Mesenchymal stem cell (in vitro differentiated cells and primary cell): ENCODE data around the gene GSTM3.
"Not testable (repeated sequence)": the region's sequence is repeated elsewhere in the genome, so short reads cannot be mapped to it uniquely, and the experiment has no call there.

Source experiments
- DNase-seq: peaks from one replicate; pipeline ENCODE4 v3.0.0-alpha.2; 2013
- H2AFZ ChIP-seq: one replicate; pipeline ENCODE4 v1.6.1; 2013; ENCODE audit warnings: low read depth, mild to moderate bottlenecking, control low read depth, inconsistent platforms, low read length, moderate library complexity
- H2AK5ac ChIP-seq: 2 replicates; pipeline ENCODE4 v1.6.1; 2013; ENCODE audit warnings: low read length, moderate library complexity, mild to moderate bottlenecking, inconsistent platforms; ENCODE audit not compliant: severe bottlenecking
- H2BK120ac ChIP-seq: one replicate; pipeline ENCODE4 v1.6.1; 2013; ENCODE audit warnings: low read depth, mild to moderate bottlenecking, inconsistent platforms, low read length, moderate library complexity
- H2BK12ac ChIP-seq, 2 experiments: one replicate each; pipeline ENCODE4 v1.6.1; 2013; ENCODE audit warnings: inconsistent platforms in 2 of 2, low read length in 2 of 2, mild to moderate bottlenecking in 2 of 2, moderate library complexity in 2 of 2, control low read depth in 1 of 2
- H2BK15ac ChIP-seq: one replicate; pipeline ENCODE4 v1.6.1; 2013; ENCODE audit warnings: mild to moderate bottlenecking, low read depth, inconsistent platforms; ENCODE audit not compliant: poor library complexity, severe bottlenecking
- H2BK5ac ChIP-seq: 2 replicates; pipeline ENCODE4 v1.6.1; 2013; ENCODE audit warnings: low read depth, mild to moderate bottlenecking, low read length, control low read depth, inconsistent platforms; ENCODE audit not compliant: poor library complexity, severe bottlenecking
- H3K14ac ChIP-seq, 2 experiments: one replicate each; pipeline ENCODE4 v1.6.1; 2013; ENCODE audit warnings: inconsistent platforms in 2 of 2, low read length in 2 of 2, control low read depth in 1 of 2, mild to moderate bottlenecking in 1 of 2, moderate library complexity in 1 of 2
- H3K18ac ChIP-seq, 2 experiments: one replicate each; pipeline ENCODE4 v1.6.1; 2013; ENCODE audit warnings: inconsistent platforms in 2 of 2, low read length in 2 of 2, control low read depth in 1 of 2, low read depth in 1 of 2, mild to moderate bottlenecking in 1 of 2
- H3K23ac ChIP-seq, 2 experiments: one replicate each; pipeline ENCODE4 v1.6.1; 2013; ENCODE audit warnings: inconsistent platforms in 2 of 2, low read length in 2 of 2, mild to moderate bottlenecking in 2 of 2, moderate library complexity in 2 of 2, control low read depth in 1 of 2
- H3K27ac ChIP-seq: 2 replicates; pipeline ENCODE4 v1.5.1; 2013; ENCODE audit warnings: mild to moderate bottlenecking, moderate library complexity, low read length, control low read depth, inconsistent platforms; ENCODE audit not compliant: poor library complexity, severe bottlenecking
- H3K27me3 ChIP-seq, 2 experiments: 2 replicates each; pipeline versions ENCODE4 v1.6.1 to v1.7.0; 2013; ENCODE audit warnings: low read length in 2 of 2, mild to moderate bottlenecking in 2 of 2, moderate library complexity in 2 of 2, control low read depth in 1 of 2, inconsistent platforms in 1 of 2; ENCODE audit not compliant: control insufficient read depth in 1 of 2, insufficient read depth in 1 of 2
- H3K36me3 ChIP-seq, 2 experiments: 2 replicates each; pipeline versions ENCODE4 v1.6.1 to v1.7.0; 2013; ENCODE audit warnings: low read length in 2 of 2, control low read depth in 1 of 2, inconsistent platforms in 1 of 2, low read depth in 1 of 2, mild to moderate bottlenecking in 1 of 2; ENCODE audit not compliant: insufficient read depth in 2 of 2, control insufficient read depth in 1 of 2
- H3K4ac ChIP-seq, 2 experiments: one replicate each; pipeline ENCODE4 v1.6.1; 2013; ENCODE audit warnings: inconsistent platforms in 2 of 2, low read length in 2 of 2, mild to moderate bottlenecking in 2 of 2, moderate library complexity in 2 of 2, control low read depth in 1 of 2, low read depth in 1 of 2
- H3K4me1 ChIP-seq: 2 replicates; pipeline ENCODE4 v1.6.1; 2013; ENCODE audit warnings: low read depth, low read length, control low read depth; ENCODE audit not compliant: control insufficient read depth, insufficient read depth
- H3K4me2 ChIP-seq: 2 replicates; pipeline ENCODE4 v1.6.1; 2013; ENCODE audit warnings: low read length, mild to moderate bottlenecking, inconsistent platforms; ENCODE audit not compliant: poor library complexity, severe bottlenecking
- H3K4me3 ChIP-seq, 2 experiments: 2 replicates each; pipeline versions ENCODE4 v1.5.1 to v1.7.0; 2013; ENCODE audit warnings: low read length in 2 of 2, mild to moderate bottlenecking in 2 of 2, control low read depth in 1 of 2, low read depth in 1 of 2; ENCODE audit not compliant: insufficient read depth in 1 of 2
- H3K79me1 ChIP-seq: replicated peaks from 2 replicates; pipeline ENCODE4 v1.6.1; 2013; ENCODE audit warnings: mild to moderate bottlenecking, control low read depth, low read length, inconsistent platforms; ENCODE audit not compliant: poor library complexity, severe bottlenecking
- H3K9ac ChIP-seq: 2 replicates; pipeline ENCODE4 v1.7.0; 2013; ENCODE audit warnings: mild to moderate bottlenecking, low read length, moderate library complexity
- H3K9me3 ChIP-seq: 2 replicates; pipeline ENCODE4 v1.7.0; 2013; ENCODE audit warnings: mild to moderate bottlenecking, low read length; ENCODE audit not compliant: control insufficient read depth
- H4K8ac ChIP-seq: one replicate; pipeline ENCODE4 v1.6.1; 2013; ENCODE audit warnings: inconsistent platforms, mild to moderate bottlenecking, low read length, moderate library complexity
- H4K91ac ChIP-seq: one replicate; pipeline ENCODE4 v1.6.1; 2013; ENCODE audit warnings: mild to moderate bottlenecking, low read length, inconsistent platforms
- WGBS: methylation state at CpG from one replicate; pipeline ENCODE4 v1.1.7; 2013; ENCODE audit warnings: mixed read lengths; 5-methylcytosine and 5-hydroxymethylcytosine counted together

Gene GSTM3

DNA sequence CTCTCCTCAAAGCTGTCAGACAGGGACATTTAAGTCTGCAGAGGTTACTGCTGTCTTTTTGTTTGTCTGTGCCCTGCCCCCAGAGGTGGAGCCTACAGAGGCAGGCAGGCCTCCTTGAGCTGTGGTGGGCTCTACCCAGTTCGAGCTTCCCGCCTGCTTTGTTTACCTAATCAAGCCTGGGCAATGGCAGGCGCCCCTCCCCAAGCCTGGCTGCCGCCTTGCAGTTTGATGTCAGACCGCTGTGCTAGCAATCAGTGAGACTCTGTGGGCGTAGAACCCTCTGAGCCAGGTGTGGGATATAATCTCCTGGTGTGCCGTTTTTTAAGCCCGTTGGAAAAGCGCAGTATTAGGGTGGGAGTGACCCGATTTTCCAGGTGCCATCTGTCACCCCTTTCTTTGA, 7.5 kb upstream of the GSTM3 start:
- H2BK5ac ChIP-seq, H2BK15ac ChIP-seq, H3K9me3 ChIP-seq, DNase-seq, H3K23ac ChIP-seq, H2AFZ ChIP-seq, H4K91ac ChIP-seq, H3K79me1 ChIP-seq, H3K4me1 ChIP-seq, H4K8ac ChIP-seq, H3K14ac ChIP-seq, H2AK5ac ChIP-seq, H3K36me3 ChIP-seq, H3K9ac ChIP-seq, H3K27ac ChIP-seq, H3K4me2 ChIP-seq, H3K18ac ChIP-seq, H2BK120ac ChIP-seq, H3K4ac ChIP-seq, H2BK12ac ChIP-seq, H3K4me3 ChIP-seq: not testable (repeated sequence)
- 91% methylated on average over 10 of the region's 10 CpGs for WGBS
- H3K27me3 ChIP-seq: peaks cover 26 to 28% of the 10 kb centered on the region in 2 experiments

DNA sequence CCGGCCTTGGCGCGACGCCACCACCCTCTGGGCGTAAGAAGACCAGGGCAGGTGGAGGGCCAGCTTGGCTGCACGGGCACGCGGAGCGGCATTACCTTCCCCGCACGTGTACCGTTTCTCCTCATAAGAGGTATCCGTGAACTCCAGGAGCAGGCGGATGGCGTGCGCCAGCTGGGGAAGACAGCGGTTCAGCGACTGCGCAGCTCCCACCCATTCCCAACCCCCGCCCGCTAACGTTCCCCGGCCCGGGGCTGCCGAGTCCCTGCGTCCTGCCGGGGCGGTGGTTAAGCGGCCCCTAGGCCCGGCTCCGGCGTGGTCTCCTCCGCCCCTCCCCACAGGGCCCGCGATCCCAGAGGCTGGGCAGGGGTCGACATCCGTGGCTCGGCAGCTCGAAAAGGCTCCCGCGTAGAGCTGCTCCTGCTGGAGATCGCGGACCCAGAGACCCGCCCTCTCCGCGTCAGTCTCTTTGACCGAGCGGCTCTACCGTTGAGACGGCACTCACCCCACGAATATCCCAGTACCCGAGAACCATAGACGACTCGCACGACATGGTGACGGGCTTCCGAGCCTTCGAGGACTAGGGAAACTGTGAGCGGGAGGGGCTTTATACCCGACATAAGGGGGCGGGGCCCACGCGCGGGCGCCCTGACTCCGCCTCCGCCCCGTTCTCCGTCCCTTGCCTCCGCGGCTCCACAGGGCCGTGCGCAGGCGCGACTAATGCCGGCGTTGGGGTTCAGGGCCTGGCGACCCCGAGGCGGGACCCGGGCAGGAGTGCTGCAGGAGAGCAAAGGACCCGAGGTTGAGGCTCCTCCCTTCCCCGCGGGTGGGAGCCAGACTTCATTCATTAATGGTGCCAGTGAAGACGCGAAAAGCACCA, 862 bp downstream of the GSTM3 start:
- peak overlapping the region; percentile 82 for H3K9ac ChIP-seq
- H4K91ac ChIP-seq: peak overlapping the region; percentile 62
- H2BK5ac ChIP-seq: no peak overlapping the region
- H3K4me1 ChIP-seq: peaks cover 6% of the 10 kb centered on the region
- peak overlapping the region in 1 of 2 experiments; percentile 2 for H3K23ac ChIP-seq
- peaks cover 0 to 19% of the 10 kb centered on the region in 2 experiments for H3K27me3 ChIP-seq
- H3K18ac ChIP-seq: peak overlapping the region; percentile 89 to 90
- peak overlapping the region; percentile 96 for H2BK120ac ChIP-seq
- H2AFZ ChIP-seq: peak overlapping the region; percentile 73
- peak overlapping the region in 1 of 2 experiments; percentile 58 for H3K14ac ChIP-seq
- no peak overlapping the region for H2AK5ac ChIP-seq
- peaks cover 5% of the 10 kb centered on the region for H3K79me1 ChIP-seq
- H3K4me2 ChIP-seq: peak overlapping the region; percentile 53
- H3K9me3 ChIP-seq: no peaks in the 10 kb centered on the region
- peaks cover 13 to 21% of the 10 kb centered on the region in 2 experiments for H3K36me3 ChIP-seq
- peak; percentile 89 for DNase-seq
- peak overlapping the region; percentile 87 for H4K8ac ChIP-seq
- peak overlapping the region; percentile 96 for H2BK15ac ChIP-seq
- H3K27ac ChIP-seq: no peak overlapping the region
- H3K4ac ChIP-seq: peak overlapping the region; percentile 60 to 75
- H2BK12ac ChIP-seq: no peak overlapping the region
- 2% methylated on average over 84 of the region's 86 CpGs for WGBS
- H3K4me3 ChIP-seq: peak overlapping the region; percentile 78 to 82

DNA sequence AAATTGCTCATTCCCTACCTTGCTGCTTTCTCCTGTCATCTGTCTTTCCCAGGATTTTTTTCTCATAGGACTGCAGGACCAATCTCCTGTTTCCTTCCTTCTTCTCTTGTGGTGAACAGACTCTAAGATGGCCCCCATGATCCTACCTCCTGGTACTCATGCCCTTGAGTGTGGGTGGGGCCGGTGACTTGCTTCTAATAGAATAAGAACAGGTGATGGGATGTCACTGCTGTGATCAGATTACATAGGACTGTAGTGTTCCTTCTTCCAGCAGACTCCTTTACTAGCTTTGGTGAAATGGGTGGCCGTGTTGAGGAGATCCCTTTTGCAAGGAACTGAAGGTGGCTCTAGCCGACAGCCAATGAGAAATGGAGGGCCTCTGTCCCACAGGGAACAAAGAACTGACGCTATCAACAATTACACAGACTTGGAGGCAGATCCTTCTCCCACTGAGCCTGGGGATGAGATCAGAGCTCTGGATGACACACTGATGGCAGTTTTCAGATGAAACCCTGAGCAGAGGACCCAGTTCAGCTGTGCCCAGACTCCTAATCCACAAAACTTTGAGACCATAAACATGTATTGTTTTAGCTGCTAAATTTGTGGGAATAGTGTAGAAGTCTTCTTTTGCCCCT, 7.5 kb downstream of the GSTM3 start:
- no peak overlapping the region for H2BK12ac ChIP-seq
- no peak overlapping the region for H3K9ac ChIP-seq
- H3K27me3 ChIP-seq: no peaks in the 10 kb centered on the region
- H3K36me3 ChIP-seq: peaks cover 13 to 20% of the 10 kb centered on the region in 2 experiments
- no peak overlapping the region for H2BK15ac ChIP-seq
- H3K4me1 ChIP-seq: peaks cover 6% of the 10 kb centered on the region
- no peak overlapping the region for H3K4me3 ChIP-seq
- DNase-seq: no peak
- no peak overlapping the region for H2BK120ac ChIP-seq
- no peaks in the 10 kb centered on the region for H3K9me3 ChIP-seq
- H3K4ac ChIP-seq: no peak overlapping the region
- no peak overlapping the region for H4K91ac ChIP-seq
- no peak overlapping the region for H2BK5ac ChIP-seq
- no peak overlapping the region for H3K27ac ChIP-seq
- no peak overlapping the region for H3K18ac ChIP-seq
- no peak overlapping the region for H2AFZ ChIP-seq
- no peak overlapping the region for H3K4me2 ChIP-seq
- no peak overlapping the region for H3K14ac ChIP-seq
- H3K23ac ChIP-seq: no peak overlapping the region
- no peak overlapping the region for H4K8ac ChIP-seq
- H2AK5ac ChIP-seq: no peak overlapping the region
- WGBS: 93% methylated on average over 4 of the region's 4 CpGs
- H3K79me1 ChIP-seq: peaks cover 2% of the 10 kb centered on the region

DNA sequence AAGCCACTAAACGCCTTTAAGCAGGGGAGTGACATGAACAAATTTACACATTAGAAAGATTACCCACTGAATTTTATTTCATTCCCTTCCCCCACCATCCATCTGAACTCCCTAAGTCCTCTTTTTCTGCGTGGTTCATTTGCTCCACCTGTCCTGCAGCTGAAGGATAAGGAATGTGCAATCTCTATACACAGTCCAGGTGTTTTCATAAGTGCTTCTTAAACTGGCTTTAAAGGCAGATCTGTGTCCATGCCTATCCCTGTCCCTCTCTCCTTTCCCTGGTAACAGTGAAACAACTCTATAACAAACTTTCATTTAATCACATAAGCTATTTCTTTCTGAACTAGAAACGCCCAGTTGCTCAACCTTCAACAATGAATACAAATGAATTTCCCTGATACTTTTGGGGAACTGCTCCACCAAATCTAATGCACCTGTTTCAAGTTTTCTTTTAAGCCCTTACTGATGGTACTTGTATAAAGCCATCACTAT, 8.4 kb downstream of the GSTM3 start:
- WGBS: 84% methylated on average over 3 of the region's 3 CpGs
- Histone ChIP-seq H3K27me3 (no peaks in the 10 kb centered on the region), H3K4me2 (no peak overlapping the region), H3K4ac (no peak overlapping the region), H2BK120ac (no peak overlapping the region), H3K18ac (no peak overlapping the region), H3K79me1 (peaks cover 2% of the 10 kb centered on the region), H3K9ac (no peak overlapping the region), H3K36me3 (peaks cover 9 to 11% of the 10 kb centered on the region in 2 experiments), H4K91ac (no peak overlapping the region), H3K4me1 (peaks cover 6% of the 10 kb centered on the region), H3K14ac (no peak overlapping the region), H2BK5ac (no peak overlapping the region), H2AK5ac (no peak overlapping the region), H2BK12ac (no peak overlapping the region), H3K23ac (no peak overlapping the region), H3K27ac (no peak overlapping the region), H3K4me3 (no peak overlapping the region), H4K8ac (no peak overlapping the region), H3K9me3 (no peaks in the 10 kb centered on the region), H2BK15ac (no peak overlapping the region), H2AFZ (no peak overlapping the region)
- DNase-seq: no peak
